IgD-negative memory B cell (primary cell): Measurements from ENCODE around the gene NANOS3. TPM values are rescaled to one million over a fixed set of nuclear protein-coding genes. Genes with fewer than 3 reads are reported as not detected.
"Not testable (repeated sequence)": the region's sequence is repeated elsewhere in the genome, so short reads cannot be mapped to it uniquely, and the experiment has no call there.

Source experiments
- H3K27ac Mint-ChIP-seq, 3 donors: one replicate each; pipeline ENCODE4 v1.8.0; 2020 to 2022; ENCODE audit warnings: mild to moderate bottlenecking in 3 of 3, mixed read lengths in 3 of 3, moderate library complexity in 1 of 3
- H3K27me3 Mint-ChIP-seq: one replicate; pipeline ENCODE4 v1.8.0; 2021; ENCODE audit warnings: mixed read lengths
- H3K36me3 Mint-ChIP-seq: one replicate; pipeline ENCODE4 v1.8.0; 2020; ENCODE audit warnings: mild to moderate bottlenecking, mixed read lengths
- H3K4me1 Mint-ChIP-seq, 3 donors: one replicate each; pipeline ENCODE4 v1.8.0; 2020 to 2022; ENCODE audit warnings: mixed read lengths in 3 of 3, mild to moderate bottlenecking in 1 of 3
- H3K4me3 Mint-ChIP-seq, 4 donors: one replicate each; pipeline ENCODE4 v1.8.0; 2020 to 2022; ENCODE audit warnings: mild to moderate bottlenecking in 4 of 4, mixed read lengths in 4 of 4, moderate library complexity in 3 of 4
- H3K9me3 Mint-ChIP-seq, 3 donors: one replicate each; pipeline ENCODE4 v1.8.0; 2020 to 2021; ENCODE audit warnings: mixed read lengths in 3 of 3, mild to moderate bottlenecking in 1 of 3
- polyA plus RNA-seq: library from polyadenylated mRNA; unstranded; fragments of 300-500 nt; fragmentation: Illumina TruSeq; gene quantifications from one replicate; pipeline ENCODE4 v1.2.3, GENCODE V29; 2021

The NANOS3 gene
- polyA plus RNA-seq, 1 donor from 2014 or later: not detected

DNA sequence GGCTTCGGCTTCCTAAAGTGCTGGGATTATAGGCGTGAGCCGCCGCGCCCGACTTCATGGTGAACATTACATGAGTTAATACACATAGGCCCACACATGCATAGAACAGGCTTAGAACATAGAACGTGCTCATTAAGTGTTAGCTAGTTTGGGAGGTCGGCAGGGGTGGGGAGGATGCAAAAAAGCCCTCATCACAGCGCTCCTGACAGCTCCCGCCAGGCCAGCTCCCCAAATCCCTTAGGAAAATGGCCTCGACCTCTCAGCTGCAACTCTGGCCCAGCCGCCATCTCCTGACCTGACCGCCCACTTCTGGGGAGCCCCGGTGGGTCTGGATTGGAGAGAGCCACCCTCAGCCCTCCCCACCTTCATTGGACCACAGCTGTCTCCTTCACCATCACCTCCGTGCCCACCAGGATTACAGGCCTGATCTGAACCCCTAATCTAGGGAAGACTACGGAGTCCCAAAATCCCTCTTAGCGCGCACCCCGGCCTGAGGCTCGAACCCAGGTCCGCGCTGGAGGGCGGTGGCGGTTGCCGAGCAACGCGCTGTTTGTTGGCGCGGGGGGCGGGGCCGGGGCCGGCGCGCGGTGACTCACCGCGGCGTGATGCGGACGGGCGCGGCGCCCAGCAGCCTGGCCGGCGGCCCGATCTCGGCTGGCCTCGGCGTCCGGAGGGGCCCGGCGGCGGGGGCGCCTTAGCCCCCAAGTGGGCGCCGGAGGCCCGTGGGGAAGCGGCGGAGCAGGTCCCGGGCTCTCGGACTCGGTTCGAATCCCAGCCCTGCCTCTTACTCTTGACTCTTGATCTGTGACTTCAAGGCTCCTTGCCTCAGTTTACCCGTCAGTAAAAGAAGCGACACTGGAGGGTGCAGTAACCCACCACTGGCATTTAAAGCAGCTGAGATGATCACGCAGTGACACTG, 26.7 kb upstream of the NANOS3 start:
- Mint-ChIP-seq H3K36me3 (no peaks in the 10 kb centered on the region), H3K27ac (peak overlapping the region; percentile 85 to 99 (median 93)), H3K4me1 (peaks cover 17 to 21% (median 18%) of the 10 kb centered on the region in 3 donors), H3K4me3 (peak overlapping the region; percentile 70 to 87 (median 85)), H3K9me3 (peaks cover 0 to 3% (median 0%) of the 10 kb centered on the region in 3 donors), H3K27me3 (peaks cover 9% of the 10 kb centered on the region)

DNA sequence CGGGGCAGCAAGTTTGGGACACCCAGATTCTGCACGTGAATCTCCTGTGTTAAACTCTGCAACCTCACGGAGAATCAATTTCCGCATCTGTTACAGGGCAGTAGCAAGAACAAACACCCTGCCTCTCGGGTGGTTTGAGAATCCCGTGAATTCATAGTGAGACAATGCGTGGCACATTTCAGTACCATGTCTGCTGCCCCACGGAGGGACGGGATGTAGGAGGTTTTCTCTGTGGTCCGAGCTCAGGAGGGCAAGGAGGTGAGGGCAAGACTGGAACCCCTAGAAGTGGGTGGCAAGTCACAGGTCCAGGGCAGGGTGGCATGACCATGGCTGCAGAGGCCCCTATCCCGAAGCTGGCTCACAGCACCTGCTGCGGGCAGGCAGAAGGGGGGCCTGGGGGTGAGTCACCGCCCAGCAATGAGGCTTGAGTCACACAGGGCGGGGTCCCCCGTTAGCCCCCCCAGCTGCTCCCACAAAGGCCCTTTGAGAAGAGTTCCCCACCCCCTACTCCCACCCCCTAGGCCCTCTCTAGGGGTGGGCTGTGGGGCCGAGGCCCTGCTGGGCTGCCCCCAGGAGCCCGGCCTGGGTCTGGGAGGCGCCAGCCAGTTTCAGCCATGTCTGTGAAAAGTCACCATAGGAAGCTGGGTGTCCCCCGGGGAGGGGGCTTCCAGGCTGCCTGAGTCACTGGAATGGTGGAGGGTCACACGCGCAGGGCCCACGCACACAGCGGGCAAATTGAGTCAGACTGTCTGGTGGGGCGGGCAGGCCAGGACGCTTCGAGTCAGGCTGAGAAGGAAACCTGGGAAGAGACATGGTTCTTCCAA, 25.8 kb upstream of the NANOS3 start:
- H3K4me3 Mint-ChIP-seq: peak overlapping the region; percentile 70 to 87 (median 85)
- H3K36me3 Mint-ChIP-seq: no peaks in the 10 kb centered on the region
- H3K4me1 Mint-ChIP-seq: peaks cover 14 to 17% (median 15%) of the 10 kb centered on the region in 3 donors
- peaks cover 0 to 3% (median 0%) of the 10 kb centered on the region in 3 donors for H3K9me3 Mint-ChIP-seq
- H3K27ac Mint-ChIP-seq: peak overlapping the region; percentile 85 to 99 (median 86)
- peaks cover 9% of the 10 kb centered on the region for H3K27me3 Mint-ChIP-seq

DNA sequence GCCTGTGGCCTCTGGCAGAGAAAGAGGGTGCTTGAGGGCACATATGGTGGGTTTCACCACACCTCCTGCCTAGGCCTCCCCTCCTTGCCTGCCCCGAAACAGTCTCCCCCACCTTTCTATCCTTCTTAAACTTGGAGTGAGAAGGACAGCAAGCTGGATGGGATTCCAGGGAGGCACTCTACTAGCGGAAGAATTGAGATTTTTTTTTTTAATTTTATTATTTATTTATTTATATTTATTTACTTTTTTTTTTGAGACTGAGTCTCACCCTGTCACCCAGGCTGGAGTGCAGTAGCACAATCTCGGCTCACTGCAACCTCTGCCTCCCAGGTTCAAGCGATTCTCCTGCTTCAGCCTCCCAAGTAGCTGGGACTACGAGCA, 25.2 kb upstream of the NANOS3 start:
- H3K27me3 Mint-ChIP-seq, H3K36me3 Mint-ChIP-seq, H3K9me3 Mint-ChIP-seq, H3K4me3 Mint-ChIP-seq: not testable (repeated sequence)
- H3K4me1 Mint-ChIP-seq: peaks cover 9 to 11% (median 11%) of the 10 kb centered on the region in 3 donors
- peak overlapping the region in 2 of 3 donors; percentile 86 to 99 for H3K27ac Mint-ChIP-seq

DNA sequence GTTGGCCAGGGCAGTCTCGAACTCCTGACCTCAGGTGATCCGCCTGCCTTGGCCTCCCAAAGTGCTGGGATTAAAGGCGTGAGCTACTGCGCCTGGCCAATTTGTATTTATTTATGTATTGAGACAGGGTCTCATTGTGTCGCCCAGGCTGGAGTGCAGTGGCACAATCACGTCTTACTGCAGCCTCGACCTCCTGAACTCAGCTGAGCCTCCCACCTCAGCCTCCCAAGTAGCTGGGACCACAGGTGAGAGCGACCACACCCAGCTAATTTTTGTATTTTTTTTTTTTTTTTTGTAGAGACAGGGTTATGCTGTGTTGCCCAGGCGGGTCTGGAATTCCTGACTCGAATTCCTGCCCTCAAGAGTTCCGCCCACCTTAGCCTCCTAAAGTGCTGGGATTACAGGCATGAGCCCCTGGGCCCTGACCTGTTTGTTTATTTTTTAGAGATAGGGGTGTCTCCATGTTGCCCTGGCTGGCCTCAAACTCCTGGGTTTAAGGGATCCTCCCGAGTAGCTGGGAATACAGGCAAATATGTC, 24.7 kb upstream of the NANOS3 start:
- peak overlapping the region in 2 of 3 donors; percentile 86 to 99 for H3K27ac Mint-ChIP-seq
- H3K4me3 Mint-ChIP-seq, H3K9me3 Mint-ChIP-seq, H3K36me3 Mint-ChIP-seq, H3K27me3 Mint-ChIP-seq: not testable (repeated sequence)
- H3K4me1 Mint-ChIP-seq: peaks cover 7 to 11% (median 10%) of the 10 kb centered on the region in 3 donors

DNA sequence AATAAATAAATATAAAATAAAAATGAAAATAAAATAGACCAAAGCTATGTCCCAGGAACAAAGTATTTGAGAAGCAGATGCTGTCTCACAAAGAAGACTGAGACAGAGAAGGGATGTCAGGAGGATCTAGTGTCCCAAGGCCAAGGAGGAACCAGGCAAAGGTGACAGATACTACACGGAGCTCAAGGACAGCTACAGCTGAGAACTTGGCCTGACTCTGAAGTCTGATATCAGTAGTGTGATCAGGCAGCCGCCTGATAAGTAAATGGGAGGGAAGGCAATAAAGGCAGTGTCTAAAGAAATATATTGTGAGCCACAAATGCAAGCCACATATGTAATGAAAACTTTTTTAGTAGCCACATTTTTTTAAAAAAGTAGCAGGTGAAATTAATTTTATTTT, 20.4 kb upstream of the NANOS3 start:
- Mint-ChIP-seq H3K27ac (no peak overlapping the region), H3K9me3 (no peaks in the 10 kb centered on the region), H3K27me3 (no peaks in the 10 kb centered on the region), H3K4me1 (peaks cover 3 to 5% (median 3%) of the 10 kb centered on the region in 3 donors), H3K4me3 (peak overlapping the region in 1 of 4 donors; percentile 2), H3K36me3 (no peaks in the 10 kb centered on the region)

DNA sequence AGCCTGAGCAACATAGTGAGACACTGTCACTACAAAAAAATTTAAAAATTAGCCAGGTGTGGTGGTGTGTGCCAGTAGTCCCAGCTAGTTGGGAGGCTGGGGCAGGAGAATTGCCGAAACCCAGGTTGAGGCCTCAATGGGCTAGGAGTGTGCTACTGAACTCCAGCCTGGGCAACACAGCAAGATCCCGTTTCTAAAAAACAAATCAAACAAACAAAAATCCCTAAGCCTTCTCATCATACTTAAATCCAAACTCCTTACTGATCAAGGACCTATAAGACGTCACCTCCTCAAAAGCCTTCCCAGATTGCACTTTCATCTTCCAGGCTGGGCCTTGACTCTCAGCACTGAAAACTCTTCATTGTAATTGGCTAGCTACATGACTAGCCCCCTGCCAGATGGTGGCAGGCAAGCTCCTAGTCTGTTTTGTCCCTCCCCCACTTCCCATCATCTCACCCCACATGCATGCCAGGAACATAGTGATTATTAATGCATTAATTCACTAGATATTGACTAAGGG, 17.5 kb upstream of the NANOS3 start:
- H3K4me1 Mint-ChIP-seq: peaks cover 7 to 16% (median 11%) of the 10 kb centered on the region in 3 donors
- peak overlapping the region in 2 of 4 donors; percentile 17 to 39 for H3K4me3 Mint-ChIP-seq

DNA sequence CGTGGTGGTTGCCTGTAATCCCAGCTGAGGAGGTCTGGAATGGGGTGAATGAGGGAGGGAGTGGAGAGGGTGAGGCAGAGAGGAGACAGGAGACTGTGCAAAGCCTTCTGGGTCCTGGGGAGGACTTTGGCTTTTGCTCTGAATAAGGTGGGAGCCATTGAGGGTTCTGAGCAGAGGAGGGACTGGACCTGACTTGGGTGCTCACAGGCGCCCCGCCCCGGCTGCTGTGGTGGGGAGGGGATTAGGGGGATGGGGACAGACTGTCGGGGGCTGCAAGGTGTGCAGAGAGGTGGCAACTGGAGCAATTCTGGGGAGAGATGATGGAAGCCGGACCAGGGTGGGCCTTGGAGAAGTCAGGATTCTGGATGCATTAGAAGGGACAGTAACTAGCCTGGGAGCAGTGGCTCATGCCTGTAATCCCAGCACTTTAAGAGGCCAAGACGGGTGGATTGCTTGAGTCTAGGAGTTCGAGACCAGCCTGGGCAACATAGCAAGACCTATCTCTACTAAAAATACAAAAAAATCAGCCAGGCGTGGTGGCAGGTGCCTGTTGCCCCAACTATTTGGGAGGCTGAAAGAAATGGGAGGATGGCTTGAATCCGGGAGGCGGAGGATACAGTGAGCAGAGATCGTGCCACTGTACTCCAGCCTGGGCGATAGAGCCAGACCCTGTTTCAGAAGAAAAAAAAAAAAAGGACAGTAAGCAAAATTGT, 16.1 kb upstream of the NANOS3 start:
- peak overlapping the region; percentile 24 to 96 (median 64) for H3K27ac Mint-ChIP-seq
- peaks cover 12% of the 10 kb centered on the region for H3K27me3 Mint-ChIP-seq
- H3K4me1 Mint-ChIP-seq: peaks cover 10 to 16% (median 11%) of the 10 kb centered on the region in 3 donors
- peak overlapping the region; percentile 87 to 98 (median 93) for H3K4me3 Mint-ChIP-seq
- no peaks in the 10 kb centered on the region for H3K9me3 Mint-ChIP-seq
- H3K36me3 Mint-ChIP-seq: no peaks in the 10 kb centered on the region

More for the DNA sequence above, 17.5 kb upstream of the NANOS3 start:
- no peaks in the 10 kb centered on the region for H3K9me3 Mint-ChIP-seq
- no peaks in the 10 kb centered on the region for H3K36me3 Mint-ChIP-seq
- H3K27ac Mint-ChIP-seq: peak overlapping the region in 2 of 3 donors; percentile 13 to 64
- H3K27me3 Mint-ChIP-seq: peaks cover 9% of the 10 kb centered on the region

DNA sequence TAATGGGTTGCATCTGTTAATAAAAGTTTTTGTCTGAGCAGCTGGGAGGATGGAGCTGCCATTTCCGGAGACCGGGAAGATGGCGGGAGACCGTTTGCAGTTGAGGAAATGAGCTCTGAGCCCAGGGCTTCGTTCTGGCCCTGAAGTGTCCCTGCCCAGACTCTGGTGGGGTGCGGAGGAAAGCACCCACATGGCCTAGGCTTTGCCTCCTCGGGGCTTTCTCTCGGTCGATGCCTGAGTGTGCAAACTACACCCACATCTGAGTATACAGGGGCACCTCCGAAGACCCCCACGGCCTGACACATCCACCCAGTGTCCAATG, 15.6 kb upstream of the NANOS3 start:
- Mint-ChIP-seq H3K36me3 (no peaks in the 10 kb centered on the region), H3K4me1 (peaks cover 11 to 16% (median 12%) of the 10 kb centered on the region in 3 donors), H3K27me3 (peaks cover 14% of the 10 kb centered on the region), H3K27ac (peak overlapping the region in 1 of 3 donors; percentile 96), H3K9me3 (no peaks in the 10 kb centered on the region), H3K4me3 (peak overlapping the region; percentile 87 to 98 (median 93))

DNA sequence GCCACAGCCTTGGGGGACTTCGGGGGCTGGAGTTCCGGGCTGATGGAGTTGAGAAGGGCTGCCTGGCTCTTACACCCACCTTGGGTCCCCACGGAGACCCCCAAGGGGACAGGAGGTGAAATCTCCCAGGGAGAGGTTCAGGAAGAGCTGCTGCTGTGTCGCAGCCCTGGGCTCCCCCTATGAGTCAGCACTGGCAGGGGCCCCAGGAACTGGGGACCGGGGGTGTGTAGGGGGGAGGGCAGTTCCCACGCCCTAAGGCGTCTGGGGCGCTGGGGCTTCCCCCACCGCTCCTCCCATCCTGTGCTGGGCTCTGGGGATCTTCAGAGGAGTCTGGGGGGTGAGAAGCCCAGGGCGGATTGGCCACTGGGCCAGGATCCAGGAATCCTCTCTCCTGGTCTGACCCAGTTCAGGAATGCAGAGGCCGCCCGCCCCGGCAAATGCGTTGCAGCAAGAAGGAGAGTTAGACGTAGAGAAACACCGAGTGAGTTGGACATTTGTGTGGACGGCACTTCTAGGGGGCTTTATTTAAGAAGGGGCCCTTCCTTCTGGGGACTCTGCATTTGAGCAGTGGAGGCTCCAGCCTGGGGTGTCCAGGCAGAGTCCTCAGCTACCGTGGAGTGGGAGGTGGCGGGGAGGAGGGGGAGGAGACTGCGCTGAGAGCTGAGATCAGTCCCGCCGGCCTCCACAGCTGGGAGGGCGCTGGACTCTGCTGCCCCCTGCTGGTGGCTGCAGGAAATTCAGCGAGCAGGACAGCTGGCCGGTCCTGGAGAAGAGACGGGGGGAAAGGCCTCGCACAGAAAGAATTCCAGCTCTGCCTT, 15.0 kb upstream of the NANOS3 start:
- Mint-ChIP-seq H3K4me1 (peaks cover 11 to 16% (median 15%) of the 10 kb centered on the region in 3 donors), H3K4me3 (peak overlapping the region; percentile 87 to 98 (median 93)), H3K9me3 (peaks cover 0 to 2% (median 0%) of the 10 kb centered on the region in 3 donors), H3K27ac (peak overlapping the region; percentile 55 to 99 (median 96)), H3K36me3 (no peaks in the 10 kb centered on the region), H3K27me3 (peaks cover 20% of the 10 kb centered on the region)

DNA sequence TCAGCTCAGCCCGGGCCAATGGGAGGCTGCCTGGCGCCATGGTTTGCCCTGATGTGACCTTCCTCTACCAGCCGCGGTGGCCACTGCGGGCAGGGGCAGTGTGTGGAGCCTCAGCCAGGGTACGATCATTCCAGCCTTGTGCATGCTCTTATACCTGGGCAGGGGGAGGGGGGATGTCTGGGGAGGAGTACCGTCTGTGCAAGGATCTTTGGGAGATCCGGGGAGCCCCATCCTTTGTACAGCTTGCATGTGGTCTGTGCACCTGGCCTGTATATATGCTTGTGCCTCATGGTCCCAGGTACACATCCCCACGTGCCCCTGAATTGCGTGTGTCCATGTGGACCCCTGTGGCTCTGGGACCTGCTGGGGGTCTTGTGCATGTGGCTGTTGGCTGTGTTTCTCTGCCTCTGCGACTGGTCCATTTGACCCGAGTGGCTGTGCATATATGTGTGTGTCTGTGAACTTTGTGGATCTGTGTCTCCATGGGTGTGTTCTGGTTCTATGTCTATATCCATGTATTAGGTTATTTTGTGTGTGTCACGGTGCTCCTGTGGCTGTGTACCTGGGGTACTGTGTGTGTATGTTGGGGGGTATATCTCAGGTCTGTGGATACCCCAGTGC, 12.8 kb upstream of the NANOS3 start:
- H3K27me3 Mint-ChIP-seq: peaks cover 31% of the 10 kb centered on the region
- peaks cover 0 to 2% (median 0%) of the 10 kb centered on the region in 3 donors for H3K9me3 Mint-ChIP-seq
- H3K4me3 Mint-ChIP-seq: peak overlapping the region; percentile 58 to 83 (median 74)
- no peaks in the 10 kb centered on the region for H3K36me3 Mint-ChIP-seq
- H3K27ac Mint-ChIP-seq: peak overlapping the region in 1 of 3 donors; percentile 7
- peaks cover 11 to 16% (median 15%) of the 10 kb centered on the region in 3 donors for H3K4me1 Mint-ChIP-seq

DNA sequence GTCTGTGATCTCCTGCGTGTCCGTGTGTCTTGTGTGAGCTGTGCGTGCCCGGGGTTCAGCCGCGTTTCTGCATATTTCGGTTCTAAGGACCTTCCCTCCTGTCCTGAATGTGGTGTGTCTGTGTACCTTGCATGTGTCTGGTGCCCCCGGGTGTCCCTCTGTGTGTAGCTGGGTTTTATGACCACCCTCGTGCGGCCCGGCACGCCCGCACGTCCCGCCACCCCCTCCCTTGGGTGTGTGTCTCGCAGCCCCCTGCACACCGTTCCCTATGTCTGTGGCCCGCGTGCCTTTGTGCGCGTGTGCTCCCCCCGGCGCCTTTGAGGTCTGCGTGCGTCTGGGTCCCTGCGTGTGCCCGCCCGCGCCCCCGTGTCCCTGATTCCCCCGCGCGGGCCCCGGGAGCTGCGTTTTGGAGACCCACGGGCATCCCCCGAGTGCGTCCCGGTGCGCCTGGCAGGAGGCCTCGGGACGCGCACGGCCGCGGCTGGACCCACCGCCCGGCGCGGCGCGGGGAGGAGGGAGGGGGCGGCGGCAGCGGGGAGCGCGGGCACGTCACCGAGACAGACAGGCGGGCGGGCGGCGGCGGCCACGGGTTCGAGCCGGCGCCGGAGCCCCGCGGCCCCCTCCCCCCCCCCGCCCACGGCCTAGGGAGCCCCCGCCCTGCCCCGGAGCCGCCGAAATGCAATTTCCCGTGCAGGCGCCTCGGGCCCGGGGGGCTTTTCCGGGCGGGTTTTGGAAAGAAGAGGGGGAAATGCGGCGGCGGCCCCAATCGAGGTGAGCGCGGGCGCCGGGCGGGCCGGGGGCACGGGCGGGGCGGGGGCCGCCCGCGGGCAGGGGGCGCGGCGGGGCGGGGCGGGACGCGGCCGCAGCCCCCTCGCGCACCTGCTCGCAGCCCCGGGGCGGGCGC, 12.0 kb upstream of the NANOS3 start:
- H3K27me3 Mint-ChIP-seq: peaks cover 33% of the 10 kb centered on the region

More for the DNA sequence above, 12.0 kb upstream of the NANOS3 start:
- peak overlapping the region in 1 of 3 donors; percentile 7 for H3K27ac Mint-ChIP-seq
- H3K4me3 Mint-ChIP-seq: peak overlapping the region; percentile 58 to 83 (median 74)
- H3K9me3 Mint-ChIP-seq: peaks cover 0 to 2% (median 0%) of the 10 kb centered on the region in 3 donors
- H3K4me1 Mint-ChIP-seq: peaks cover 11 to 16% (median 15%) of the 10 kb centered on the region in 3 donors
- no peaks in the 10 kb centered on the region for H3K36me3 Mint-ChIP-seq
